Measurements from ENCODE around the gene MMD. TPM values are rescaled to one million over a fixed set of nuclear protein-coding genes. Genes with fewer than 3 reads are reported as not detected.

The MMD gene
- total and polyA plus RNA-seq, 2 of the 13 experiments (the other 11 are each of a cell fraction or from before 2014, with no cell fraction given) = 121 to 225 TPM

DNA sequence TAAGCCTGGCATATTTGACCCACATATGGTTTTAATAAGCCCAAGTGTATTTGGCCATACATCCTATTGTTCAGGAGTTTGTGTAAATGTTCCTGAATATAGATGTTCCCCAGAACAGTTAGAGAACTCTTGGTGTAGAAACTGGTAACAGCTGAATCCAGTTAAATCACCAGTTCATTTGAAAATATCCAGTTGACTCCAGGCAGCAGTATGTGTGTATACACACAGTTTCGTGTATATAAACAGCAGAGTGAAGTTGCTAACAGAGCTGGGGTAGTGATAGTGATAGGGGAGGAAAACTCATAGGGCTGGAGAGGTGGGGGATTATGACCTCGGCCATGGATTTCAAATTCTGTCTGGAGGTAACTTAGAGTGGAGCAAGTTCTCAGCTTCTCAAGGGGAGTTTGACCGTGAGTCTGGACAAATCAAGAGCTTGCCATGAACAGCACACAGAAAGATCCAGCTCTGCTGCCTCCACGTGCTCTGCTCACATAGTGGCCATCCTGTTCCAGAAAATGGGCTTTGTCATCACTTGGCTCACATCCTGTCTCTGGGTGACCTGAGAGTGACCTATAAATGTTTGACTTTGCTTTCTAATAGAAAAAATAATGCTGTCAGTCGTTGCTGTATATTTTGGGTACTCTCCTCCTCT is 30.6 kb upstream of the MMD start (continued):
- TF ChIP-seq, protein P1, sequence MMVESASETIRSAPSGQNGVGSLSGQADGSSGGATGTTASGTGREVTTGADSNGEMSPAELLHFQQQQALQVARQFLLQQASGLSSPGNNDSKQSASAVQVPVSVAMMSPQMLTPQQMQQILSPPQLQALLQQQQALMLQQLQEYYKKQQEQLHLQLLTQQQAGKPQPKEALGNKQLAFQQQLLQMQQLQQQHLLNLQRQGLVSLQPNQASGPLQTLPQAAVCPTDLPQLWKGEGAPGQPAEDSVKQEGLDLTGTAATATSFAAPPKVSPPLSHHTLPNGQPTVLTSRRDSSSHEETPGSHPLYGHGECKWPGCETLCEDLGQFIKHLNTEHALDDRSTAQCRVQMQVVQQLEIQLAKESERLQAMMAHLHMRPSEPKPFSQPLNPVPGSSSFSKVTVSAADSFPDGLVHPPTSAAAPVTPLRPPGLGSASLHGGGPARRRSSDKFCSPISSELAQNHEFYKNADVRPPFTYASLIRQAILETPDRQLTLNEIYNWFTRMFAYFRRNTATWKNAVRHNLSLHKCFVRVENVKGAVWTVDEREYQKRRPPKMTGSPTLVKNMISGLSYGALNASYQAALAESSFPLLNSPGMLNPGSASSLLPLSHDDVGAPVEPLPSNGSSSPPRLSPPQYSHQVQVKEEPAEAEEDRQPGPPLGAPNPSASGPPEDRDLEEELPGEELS (CRISPR knock-in tag; IDR thresholded peaks at IDR 0.05) = no peak; the same call in 1 of the 2 replicates
- TF ChIP-seq ZNF850 (CRISPR knock-in tag; conservative IDR thresholded peaks at IDR 0.05) (no peak), TCF7L2 (IDR thresholded peaks at IDR 0.05; ENCODE audit: low read depth, low read length) (no peak), MTF2 (CRISPR knock-in tag; IDR thresholded peaks at IDR 0.05; ENCODE audit: borderline replicate concordance) (no peak), ARNT2 (CRISPR knock-in tag; IDR thresholded peaks at IDR 0.05; ENCODE audit: low read depth) (0 out of 2 replicates have a peak, but pooled peaks have one; percentile 38), NONO (IDR thresholded peaks at IDR 0.05) (no peak), NONO (CRISPR knock-in tag; conservative IDR thresholded peaks at IDR 0.05) (no peak), ZNF670 (CRISPR knock-in tag; IDR thresholded peaks at IDR 0.05; ENCODE audit: borderline replicate concordance) (no peak), POLR2A (IDR thresholded peaks at IDR 0.05; ENCODE audit: insufficient read depth in 1 of 2, low read depth in 2 of 2, low read length in 2 of 2) (no peak), ZNF776 (CRISPR knock-in tag; IDR thresholded peaks at IDR 0.05) (no peak), IKZF1 (IDR thresholded peaks at IDR 0.05) (no peak), ZFAT (CRISPR knock-in tag; conservative IDR thresholded peaks at IDR 0.05) (no peak), SPEN (CRISPR knock-in tag; IDR thresholded peaks at IDR 0.05; ENCODE audit: low read depth) (no peak), ZNF10 (CRISPR knock-in tag; IDR thresholded peaks at IDR 0.05; ENCODE audit: borderline replicate concordance, low read depth) (no peak), ZNF556 (CRISPR knock-in tag; IDR thresholded peaks at IDR 0.05; ENCODE audit: borderline replicate concordance) (no peak), MIER3 (CRISPR knock-in tag; IDR thresholded peaks at IDR 0.05; ENCODE audit: borderline replicate concordance) (peak; percentile 62; the same call in 1 of the 2 replicates), RFX1 (IDR thresholded peaks at IDR 0.05) (no peak), TCF7 (IDR thresholded peaks at IDR 0.05; ENCODE audit: low read depth) (no peak), PTBP1 (IDR thresholded peaks at IDR 0.05; ENCODE audit: low read depth, low read length, poor library complexity, severe bottlenecking) (no peak), TOPORS (CRISPR knock-in tag; IDR thresholded peaks at IDR 0.05) (no peak), ARID3A (IDR thresholded peaks at IDR 0.05; ENCODE audit: low read depth, low read length) (0 out of 2 replicates have a peak, but pooled peaks have one; percentile 7)
- TF ChIP-seq, protein P2, sequence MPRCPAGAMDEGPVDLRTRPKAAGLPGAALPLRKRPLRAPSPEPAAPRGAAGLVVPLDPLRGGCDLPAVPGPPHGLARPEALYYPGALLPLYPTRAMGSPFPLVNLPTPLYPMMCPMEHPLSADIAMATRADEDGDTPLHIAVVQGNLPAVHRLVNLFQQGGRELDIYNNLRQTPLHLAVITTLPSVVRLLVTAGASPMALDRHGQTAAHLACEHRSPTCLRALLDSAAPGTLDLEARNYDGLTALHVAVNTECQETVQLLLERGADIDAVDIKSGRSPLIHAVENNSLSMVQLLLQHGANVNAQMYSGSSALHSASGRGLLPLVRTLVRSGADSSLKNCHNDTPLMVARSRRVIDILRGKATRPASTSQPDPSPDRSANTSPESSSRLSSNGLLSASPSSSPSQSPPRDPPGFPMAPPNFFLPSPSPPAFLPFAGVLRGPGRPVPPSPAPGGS (CRISPR knock-in tag; IDR thresholded peaks at IDR 0.05) = no peak
- TF ChIP-seq, protein P3, sequence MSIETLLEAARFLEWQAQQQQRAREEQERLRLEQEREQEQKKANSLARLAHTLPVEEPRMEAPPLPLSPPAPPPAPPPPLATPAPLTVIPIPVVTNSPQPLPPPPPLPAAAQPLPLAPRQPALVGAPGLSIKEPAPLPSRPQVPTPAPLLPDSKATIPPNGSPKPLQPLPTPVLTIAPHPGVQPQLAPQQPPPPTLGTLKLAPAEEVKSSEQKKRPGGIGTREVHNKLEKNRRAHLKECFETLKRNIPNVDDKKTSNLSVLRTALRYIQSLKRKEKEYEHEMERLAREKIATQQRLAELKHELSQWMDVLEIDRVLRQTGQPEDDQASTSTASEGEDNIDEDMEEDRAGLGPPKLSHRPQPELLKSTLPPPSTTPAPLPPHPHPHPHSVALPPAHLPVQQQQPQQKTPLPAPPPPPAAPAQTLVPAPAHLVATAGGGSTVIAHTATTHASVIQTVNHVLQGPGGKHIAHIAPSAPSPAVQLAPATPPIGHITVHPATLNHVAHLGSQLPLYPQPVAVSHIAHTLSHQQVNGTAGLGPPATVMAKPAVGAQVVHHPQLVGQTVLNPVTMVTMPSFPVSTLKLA (IDR thresholded peaks at IDR 0.05) = no peak
